GM12872 (cell line): ENCODE results near the gene PTRHD1.

Experiments
- TF ChIP-seq, protein P1 (sequence below): IDR thresholded peaks from 3 replicates; pipeline ENCODE4 v1.5.1; 2011; ENCODE audit warnings: low read depth, mild to moderate bottlenecking, low read length, moderate library complexity; ENCODE audit not compliant: insufficient read depth

PTRHD1 gene, protein sequence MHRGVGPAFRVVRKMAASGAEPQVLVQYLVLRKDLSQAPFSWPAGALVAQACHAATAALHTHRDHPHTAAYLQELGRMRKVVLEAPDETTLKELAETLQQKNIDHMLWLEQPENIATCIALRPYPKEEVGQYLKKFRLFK

GRCh38 chr2:24792874-24793760, at the start of gene PTRHD1, which contains the start of gene CENPO:
TSS of gene PTRHD1 (minus strand) at chr2:24793391. CDS start at chr2:24793377, 14 bp downstream.
TSS of gene CENPO (plus strand) at chr2:24793425. CDS start at chr2:24793920, 495 bp downstream.
- TF ChIP-seq, protein P1, sequence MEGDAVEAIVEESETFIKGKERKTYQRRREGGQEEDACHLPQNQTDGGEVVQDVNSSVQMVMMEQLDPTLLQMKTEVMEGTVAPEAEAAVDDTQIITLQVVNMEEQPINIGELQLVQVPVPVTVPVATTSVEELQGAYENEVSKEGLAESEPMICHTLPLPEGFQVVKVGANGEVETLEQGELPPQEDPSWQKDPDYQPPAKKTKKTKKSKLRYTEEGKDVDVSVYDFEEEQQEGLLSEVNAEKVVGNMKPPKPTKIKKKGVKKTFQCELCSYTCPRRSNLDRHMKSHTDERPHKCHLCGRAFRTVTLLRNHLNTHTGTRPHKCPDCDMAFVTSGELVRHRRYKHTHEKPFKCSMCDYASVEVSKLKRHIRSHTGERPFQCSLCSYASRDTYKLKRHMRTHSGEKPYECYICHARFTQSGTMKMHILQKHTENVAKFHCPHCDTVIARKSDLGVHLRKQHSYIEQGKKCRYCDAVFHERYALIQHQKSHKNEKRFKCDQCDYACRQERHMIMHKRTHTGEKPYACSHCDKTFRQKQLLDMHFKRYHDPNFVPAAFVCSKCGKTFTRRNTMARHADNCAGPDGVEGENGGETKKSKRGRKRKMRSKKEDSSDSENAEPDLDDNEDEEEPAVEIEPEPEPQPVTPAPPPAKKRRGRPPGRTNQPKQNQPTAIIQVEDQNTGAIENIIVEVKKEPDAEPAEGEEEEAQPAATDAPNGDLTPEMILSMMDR = peak; percentile 63

- TF ChIP-seq, protein P1 = no peak
Observed at GRCh38 chr2:24842081-24843050, 49.2 kb upstream of the PTRHD1 start.

DNA sequence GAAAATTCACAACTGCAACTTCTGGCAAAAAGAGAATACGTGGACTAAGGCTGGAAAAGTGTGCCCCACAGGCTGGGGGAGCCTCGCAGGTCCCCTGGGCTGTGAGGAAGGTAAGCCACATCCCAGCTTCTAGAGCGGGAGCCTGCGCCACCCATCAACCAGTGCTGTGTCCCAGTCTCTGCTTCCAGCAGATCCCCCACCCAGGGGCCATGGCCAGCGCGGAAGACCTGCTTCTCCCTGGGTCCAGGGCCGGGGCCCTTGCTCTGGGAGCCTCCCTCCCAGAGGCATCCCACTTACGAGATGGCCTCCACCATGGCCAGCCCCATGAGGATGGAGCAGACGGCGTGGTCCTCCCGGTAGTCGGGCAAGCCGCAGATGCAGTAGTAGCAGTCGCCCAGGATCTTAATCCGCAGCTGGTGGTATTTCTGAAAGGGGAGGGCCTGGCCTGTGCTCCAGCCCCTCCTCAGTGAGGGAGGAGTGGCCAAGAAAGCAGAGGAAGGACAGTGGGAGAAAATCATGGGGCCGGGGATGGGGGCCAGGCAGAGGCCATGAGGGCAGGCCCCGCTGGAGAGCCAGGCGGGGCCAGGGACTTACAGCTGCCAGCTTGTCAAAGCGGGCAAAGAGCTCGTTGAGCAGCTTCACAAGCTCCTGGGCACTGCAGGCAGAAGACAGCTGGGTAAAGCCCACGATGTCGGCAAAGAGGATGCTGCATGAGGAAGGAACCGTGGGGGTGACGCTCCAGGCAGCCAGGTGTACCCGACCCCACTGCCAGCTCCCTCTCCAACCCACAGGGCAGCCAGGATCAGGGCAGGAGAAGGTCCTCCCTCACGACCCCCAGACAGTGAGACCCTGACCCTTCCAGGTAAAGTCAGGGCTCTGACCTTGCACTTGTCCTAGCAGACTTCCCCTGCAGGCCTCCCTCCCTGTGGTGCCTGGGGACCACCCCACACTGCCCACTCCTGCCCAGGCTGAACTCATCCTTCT, 48.1 kb upstream of the PTRHD1 start:
- TF ChIP-seq, protein P1 = no peak

DNA sequence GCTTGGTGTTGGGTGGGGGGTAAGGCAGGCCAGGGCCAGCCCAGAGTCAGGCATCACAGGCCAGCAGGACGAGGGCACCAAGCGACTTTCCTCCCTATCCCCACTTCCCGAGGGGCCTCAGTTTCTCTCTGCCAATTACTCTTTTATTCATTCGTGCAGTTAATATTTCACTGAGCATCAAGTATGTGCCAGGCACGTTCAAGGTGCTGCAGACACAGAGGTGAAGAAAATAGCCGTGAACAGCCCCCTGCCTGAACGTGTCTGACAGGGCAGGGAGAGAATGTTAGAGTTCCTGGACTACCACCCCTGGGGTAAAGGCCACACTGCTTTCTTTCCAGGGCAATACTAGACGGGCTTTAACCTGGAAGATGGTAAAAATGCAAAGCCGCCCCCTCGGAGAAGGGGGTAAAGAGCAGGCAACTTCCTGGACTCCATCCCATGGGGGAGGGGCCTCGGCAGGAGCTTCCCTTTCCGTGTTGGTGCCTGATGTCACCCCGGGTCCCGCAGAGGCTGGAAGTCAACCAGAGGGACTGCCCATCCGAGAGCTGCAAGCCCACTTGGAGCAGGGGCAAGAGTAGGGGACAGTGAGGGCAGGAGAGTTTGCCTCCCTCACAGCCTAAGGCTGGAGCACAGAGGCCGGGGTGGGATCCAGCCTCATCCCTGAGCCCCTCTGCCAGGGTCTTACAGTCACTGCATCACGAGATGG, 47.1 kb upstream of the PTRHD1 start:
- TF ChIP-seq, protein P1 = no peak

- TF ChIP-seq, protein P1 = no peak
Observed at GRCh38 chr2:24839729-24840128, 46.5 kb upstream of the PTRHD1 start.

DNA sequence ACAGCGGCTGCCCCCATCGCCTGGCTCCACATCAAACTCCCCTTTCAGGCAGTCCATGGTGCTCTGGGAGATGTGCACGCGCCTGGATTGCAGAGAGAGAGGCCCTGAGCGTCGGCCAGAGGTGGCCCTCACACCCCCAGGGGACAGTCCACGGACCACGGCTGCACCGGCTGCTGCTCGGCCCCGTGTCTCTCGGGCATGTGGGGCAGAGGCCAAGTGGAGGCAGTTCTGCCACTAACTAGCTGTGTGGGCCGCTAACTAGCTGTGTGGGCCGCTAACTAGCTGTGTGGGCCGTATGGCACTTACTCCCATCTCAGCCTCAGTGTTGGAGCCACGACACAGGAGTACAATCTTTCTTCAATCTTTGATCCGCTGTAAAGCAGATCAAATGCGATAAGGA, 45.4 kb upstream of the PTRHD1 start:
- TF ChIP-seq, protein P1 = no peak
